ENCODE measurements around the gene PTCH1. TPM values are rescaled to one million over a fixed set of nuclear protein-coding genes. Genes with fewer than 3 reads are reported as not detected.

Gene PTCH1
- total RNA-seq, 1 donor from 2014 or later, result 16.2 TPM

DNA sequence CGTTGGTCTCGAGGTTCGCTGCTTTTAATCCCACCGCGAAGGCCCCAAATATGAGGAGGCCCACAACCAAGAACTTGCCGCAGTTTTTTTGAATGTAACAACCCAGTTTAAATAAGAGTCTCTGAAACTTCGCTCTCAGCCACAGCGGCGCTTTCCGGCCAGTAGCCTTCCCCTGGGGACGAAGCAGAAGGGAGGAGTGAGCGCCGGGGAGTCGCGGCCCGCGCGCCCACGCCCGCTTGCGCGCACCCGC lies 10.4 kb downstream of the PTCH1 start:
- no peaks in the 10 kb centered on the region for H3K36me3 Mint-ChIP-seq (ENCODE audit: unreplicated experiment)
- peak overlapping the region; percentile 79 for H3K27ac Mint-ChIP-seq (ENCODE audit: unreplicated experiment)
- no peaks in the 10 kb centered on the region for H3K9me3 Mint-ChIP-seq (ENCODE audit: unreplicated experiment)
- no peak for DNase-seq (ENCODE audit: extremely low spot score, unreplicated experiment)
- peaks cover 23% of the 10 kb centered on the region for H3K4me1 Mint-ChIP-seq (ENCODE audit: unreplicated experiment)
- no peaks in the 10 kb centered on the region for H3K27me3 Mint-ChIP-seq (ENCODE audit: unreplicated experiment)
- TF ChIP-seq, protein P1, sequence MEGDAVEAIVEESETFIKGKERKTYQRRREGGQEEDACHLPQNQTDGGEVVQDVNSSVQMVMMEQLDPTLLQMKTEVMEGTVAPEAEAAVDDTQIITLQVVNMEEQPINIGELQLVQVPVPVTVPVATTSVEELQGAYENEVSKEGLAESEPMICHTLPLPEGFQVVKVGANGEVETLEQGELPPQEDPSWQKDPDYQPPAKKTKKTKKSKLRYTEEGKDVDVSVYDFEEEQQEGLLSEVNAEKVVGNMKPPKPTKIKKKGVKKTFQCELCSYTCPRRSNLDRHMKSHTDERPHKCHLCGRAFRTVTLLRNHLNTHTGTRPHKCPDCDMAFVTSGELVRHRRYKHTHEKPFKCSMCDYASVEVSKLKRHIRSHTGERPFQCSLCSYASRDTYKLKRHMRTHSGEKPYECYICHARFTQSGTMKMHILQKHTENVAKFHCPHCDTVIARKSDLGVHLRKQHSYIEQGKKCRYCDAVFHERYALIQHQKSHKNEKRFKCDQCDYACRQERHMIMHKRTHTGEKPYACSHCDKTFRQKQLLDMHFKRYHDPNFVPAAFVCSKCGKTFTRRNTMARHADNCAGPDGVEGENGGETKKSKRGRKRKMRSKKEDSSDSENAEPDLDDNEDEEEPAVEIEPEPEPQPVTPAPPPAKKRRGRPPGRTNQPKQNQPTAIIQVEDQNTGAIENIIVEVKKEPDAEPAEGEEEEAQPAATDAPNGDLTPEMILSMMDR (IDR thresholded peaks at IDR 0.05), result no peak
- peak overlapping the region; percentile 93 for H3K4me3 Mint-ChIP-seq (ENCODE audit: unreplicated experiment)

DNA sequence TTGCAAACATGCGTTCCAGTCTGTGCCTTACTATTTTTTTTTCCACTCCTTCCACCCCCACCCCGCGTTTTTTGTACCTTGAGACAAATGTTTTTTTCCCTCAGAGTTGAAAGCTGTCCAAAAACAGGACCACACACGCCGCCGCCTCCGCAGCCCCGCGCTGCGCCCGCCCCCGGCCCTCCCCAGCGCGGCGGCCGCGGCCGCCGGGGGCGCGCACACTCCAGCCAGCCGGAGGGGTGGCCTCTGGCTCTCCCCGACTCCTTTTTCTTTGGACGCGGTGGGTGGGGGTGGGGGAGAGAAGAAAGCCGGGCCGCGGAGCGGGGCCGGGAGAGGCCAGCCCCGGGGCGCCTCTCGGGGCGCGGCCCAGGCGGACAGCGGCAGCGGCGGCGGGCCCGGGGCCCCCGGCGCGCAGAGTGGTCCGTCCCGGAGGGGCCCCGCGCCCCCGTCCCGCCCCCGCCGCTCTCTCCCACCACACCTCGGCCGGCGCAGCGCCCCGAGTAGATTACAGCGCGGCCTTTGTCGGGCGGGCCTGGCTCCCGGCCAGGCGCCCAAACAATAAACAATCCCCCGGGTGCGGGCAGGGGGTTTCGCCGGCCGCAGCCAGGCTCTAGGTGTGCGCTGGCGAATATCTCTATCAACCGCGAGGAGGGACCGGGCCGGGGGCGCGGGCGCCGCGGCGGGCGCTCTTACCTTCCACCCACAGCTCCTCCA lies 10.9 kb downstream of the PTCH1 start:
- Mint-ChIP-seq H3K27me3 (ENCODE audit: unreplicated experiment) (no peaks in the 10 kb centered on the region), H3K9me3 (ENCODE audit: unreplicated experiment) (no peaks in the 10 kb centered on the region), H3K4me3 (ENCODE audit: unreplicated experiment) (peak overlapping the region; percentile 93), H3K4me1 (ENCODE audit: unreplicated experiment) (peaks cover 23% of the 10 kb centered on the region), H3K36me3 (ENCODE audit: unreplicated experiment) (no peaks in the 10 kb centered on the region), H3K27ac (ENCODE audit: unreplicated experiment) (peak overlapping the region; percentile 79)
- TF ChIP-seq, protein P1 (IDR thresholded peaks at IDR 0.05), result no peak
- DNase-seq (ENCODE audit: extremely low spot score, unreplicated experiment), result no peak

DNA sequence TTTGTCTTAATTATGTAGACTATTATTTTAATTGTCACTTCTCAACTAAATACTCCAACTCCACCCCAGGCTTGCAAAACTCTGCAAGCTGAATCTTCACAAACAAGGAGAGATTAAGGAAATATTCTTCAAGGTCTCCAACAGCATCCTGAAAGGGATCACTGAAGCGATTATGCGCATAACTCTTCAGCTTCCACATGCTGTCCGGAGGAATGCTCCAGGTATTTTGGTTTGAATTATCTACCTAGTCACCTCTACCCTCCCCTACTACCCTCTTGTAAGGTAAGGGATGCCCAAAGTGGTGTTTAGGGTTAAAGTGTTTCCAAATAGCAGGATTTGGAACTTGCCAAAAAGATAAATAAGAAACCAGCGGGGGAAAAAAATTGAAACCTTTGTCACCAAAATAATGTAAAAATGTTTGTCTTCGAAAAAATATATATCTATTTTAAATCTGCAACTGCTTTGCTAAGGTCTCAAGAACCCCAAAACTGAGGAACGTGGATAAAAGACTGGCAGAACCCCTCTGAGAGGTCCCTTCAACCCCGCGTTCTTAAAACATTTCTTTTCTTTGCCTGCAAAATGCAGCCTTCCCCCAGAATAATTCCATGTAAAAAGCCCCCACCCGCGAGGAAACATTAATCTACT lies 11.6 kb downstream of the PTCH1 start:
- DNase-seq (ENCODE audit: extremely low spot score, unreplicated experiment), result no peak
- Mint-ChIP-seq H3K36me3 (ENCODE audit: unreplicated experiment) (no peaks in the 10 kb centered on the region), H3K9me3 (ENCODE audit: unreplicated experiment) (no peaks in the 10 kb centered on the region), H3K4me1 (ENCODE audit: unreplicated experiment) (peaks cover 25% of the 10 kb centered on the region), H3K4me3 (ENCODE audit: unreplicated experiment) (peak overlapping the region; percentile 80), H3K27me3 (ENCODE audit: unreplicated experiment) (no peaks in the 10 kb centered on the region), H3K27ac (ENCODE audit: unreplicated experiment) (peak overlapping the region; percentile 59)
- TF ChIP-seq, protein P1 (IDR thresholded peaks at IDR 0.05), result no peak

DNA sequence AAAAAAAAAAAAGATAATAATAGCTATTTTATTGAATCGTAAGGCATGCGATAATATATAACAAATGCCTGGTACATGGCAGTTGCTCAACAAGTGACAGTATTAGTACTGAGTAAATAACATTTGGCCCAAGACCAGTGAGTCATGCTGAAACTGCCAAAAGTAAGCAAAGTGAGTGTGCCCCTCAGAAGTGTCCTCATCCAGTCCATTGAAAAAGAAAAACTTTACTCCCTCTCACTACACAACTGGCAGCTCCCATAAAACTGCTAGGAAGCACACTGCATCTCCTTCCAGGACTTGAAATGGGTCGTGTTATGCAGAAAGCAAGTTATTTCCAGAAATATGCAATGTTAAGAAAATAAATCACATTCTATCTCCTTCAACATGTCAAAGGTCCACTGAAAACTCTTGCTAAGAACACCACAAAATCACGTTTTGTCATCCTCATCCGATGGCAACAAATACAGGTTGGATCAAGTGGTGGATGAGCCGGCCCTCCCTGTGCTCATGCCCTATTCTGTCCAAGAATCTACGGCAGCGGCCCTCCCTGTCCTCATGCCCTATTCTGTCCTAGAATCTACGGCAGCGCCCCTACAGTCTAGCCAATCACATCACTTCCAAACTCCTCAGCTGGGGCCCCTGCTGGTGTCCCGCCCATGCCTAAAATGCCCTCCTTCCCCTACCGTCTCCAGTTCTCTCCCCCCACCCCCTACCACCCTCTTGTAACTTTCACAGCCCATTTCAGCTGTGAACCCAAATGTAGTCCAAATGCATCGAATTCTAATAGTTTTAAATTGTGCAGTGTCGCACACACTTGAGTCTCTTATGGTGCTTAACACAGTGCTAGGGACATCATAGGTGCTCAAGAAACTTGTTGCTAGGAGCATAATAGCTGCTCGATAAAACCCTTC lies 12.5 kb downstream of the PTCH1 start:
- Mint-ChIP-seq H3K36me3 (ENCODE audit: unreplicated experiment) (no peaks in the 10 kb centered on the region), H3K4me1 (ENCODE audit: unreplicated experiment) (peaks cover 32% of the 10 kb centered on the region), H3K27ac (ENCODE audit: unreplicated experiment) (no peak overlapping the region), H3K4me3 (ENCODE audit: unreplicated experiment) (peak overlapping the region; percentile 3), H3K27me3 (ENCODE audit: unreplicated experiment) (no peaks in the 10 kb centered on the region), H3K9me3 (ENCODE audit: unreplicated experiment) (no peaks in the 10 kb centered on the region)
- no peak for DNase-seq (ENCODE audit: extremely low spot score, unreplicated experiment)
- TF ChIP-seq, protein P1 (IDR thresholded peaks at IDR 0.05), result no peak

DNA sequence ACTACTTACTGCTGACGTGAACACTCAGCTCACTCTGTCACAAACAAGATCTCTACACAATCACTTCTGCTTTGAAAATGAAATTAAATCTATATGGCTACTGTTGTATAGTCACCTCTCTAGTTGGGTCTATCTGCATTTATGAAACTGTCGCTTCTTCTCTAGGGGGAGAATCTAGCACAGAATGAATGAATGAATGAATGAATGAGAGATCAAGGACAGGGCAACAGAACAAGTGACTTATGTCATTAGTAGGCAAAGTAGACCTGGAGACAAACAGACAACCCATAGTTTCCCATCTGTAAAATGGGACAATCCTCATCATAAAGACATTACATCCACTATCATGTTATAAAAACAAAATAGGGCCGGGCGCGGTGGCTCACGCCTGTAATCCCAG lies 13.4 kb downstream of the PTCH1 start:
- Mint-ChIP-seq H3K27me3 (ENCODE audit: unreplicated experiment) (no peaks in the 10 kb centered on the region), H3K27ac (ENCODE audit: unreplicated experiment) (no peak overlapping the region), H3K9me3 (ENCODE audit: unreplicated experiment) (no peaks in the 10 kb centered on the region), H3K36me3 (ENCODE audit: unreplicated experiment) (no peaks in the 10 kb centered on the region), H3K4me1 (ENCODE audit: unreplicated experiment) (peaks cover 41% of the 10 kb centered on the region), H3K4me3 (ENCODE audit: unreplicated experiment) (no peak overlapping the region)
- no peak for DNase-seq (ENCODE audit: extremely low spot score, unreplicated experiment)
- TF ChIP-seq, protein P1 (IDR thresholded peaks at IDR 0.05), result no peak
